K562 (cell line): ENCODE data around the gene KLHL6.

Experiments used
- BRCA1 ChIP-seq, 2 experiments: fragments of 450-650 bp in 1 of 2; sonication (generic) in 1 of 2; formaldehyde crosslinking in 1 of 2; IDR thresholded peaks; 2 replicates each; pipeline versions ENCODE4 v1.5.0 to v1.6.1; 2017 to 2020; ENCODE audit warnings: mild to moderate bottlenecking in 1 of 2, missing genetic modification reagents in 1 of 2
- GTF2E2 ChIP-seq: fragments of 200-800 bp; sonication (Bioruptor generic); IDR thresholded peaks from 2 replicates; pipeline ENCODE4 v1.6.1; 2016; ENCODE audit warnings: missing genetic modification characterization, missing compliant biosample characterization
- HDAC2 ChIP-seq: fragments of 450-650 bp; IDR thresholded peaks from 2 replicates; pipeline ENCODE4 v1.6.1; 2016; ENCODE audit warnings: mild to moderate bottlenecking
- KDM5B ChIP-seq: fragments of 200-600 bp; sonication (generic); IDR thresholded peaks from 2 replicates; pipeline ENCODE4 v1.6.1; 2012; ENCODE audit warnings: low read depth, mild to moderate bottlenecking, moderate library complexity, low read length, control low read depth, inconsistent platforms; ENCODE audit not compliant: insufficient replicate concordance
- KLF1 ChIP-seq: fragments of 450-650 bp; IDR thresholded peaks from 2 replicates; pipeline ENCODE4 v1.6.1; 2016; ENCODE audit warnings: missing genetic modification characterization, missing compliant biosample characterization
- MLX ChIP-seq, 2 experiments: fragments of 450-650 bp in 1 of 2; sonication (generic) in 1 of 2; formaldehyde crosslinking; conservative IDR thresholded peaks; 2 replicates each; pipeline versions ENCODE4 v1.4.0 to v1.8.1; 2020 to 2022; ENCODE audit warnings: mild to moderate bottlenecking in 1 of 2, missing genetic modification reagents in 1 of 2
- MXI1 ChIP-seq: IDR thresholded peaks from 2 replicates; pipeline ENCODE4 v1.6.1; 2011; ENCODE audit warnings: low read depth, mild to moderate bottlenecking, improper control_type of control experiment, low read length
- NFYB ChIP-seq: IDR thresholded peaks from 2 replicates; pipeline ENCODE4 v1.6.1; 2011; ENCODE audit warnings: mild to moderate bottlenecking, moderate library complexity; ENCODE audit not compliant: insufficient read length; ENCODE audit errors: extremely low read depth
- ZNF584 ChIP-seq: fragments of 200-800 bp; sonication (Bioruptor generic); IDR thresholded peaks from 2 replicates; pipeline ENCODE4 v1.6.1; 2016; ENCODE audit warnings: low read depth, mild to moderate bottlenecking, missing genetic modification characterization, missing compliant biosample characterization

- no peak for TF ChIP-seq BRCA1 (IDR thresholded peaks at IDR 0.05)
- no peak for TF ChIP-seq BRCA1 (CRISPR knock-in tag; IDR thresholded peaks at IDR 0.05)
- TF ChIP-seq HDAC2 = no peak
- TF ChIP-seq ZNF584 (CRISPR knock-in tag) = no peak
- no peak for TF ChIP-seq KDM5B
- no peak for TF ChIP-seq KLF1 (tag)
- no peak for TF ChIP-seq NFYB
- no peak for TF ChIP-seq MXI1
- no peak for TF ChIP-seq GTF2E2 (tag)
- TF ChIP-seq MLX (CRISPR knock-in tag; conservative IDR thresholded peaks at IDR 0.05) = no peak
Measured at GRCh38 chr3:183583331-183584245, 28.1 kb upstream of the KLHL6 start.
